B cell (primary cell): Measurements from ENCODE around the gene UPK2. TPM values are rescaled to one million over a fixed set of nuclear protein-coding genes. Genes with fewer than 3 reads are reported as not detected.

Experiments used
- ATAC-seq: fragments of 200-7000 bp; cut with Tn5 transposase; one replicate; pipeline ENCODE4 v1.10.0; 2021; ENCODE audit warnings: low read depth, mild to moderate bottlenecking, moderate number of reproducible peaks, moderate library complexity
- CTCF ChIA-PET: fragments of 350-600 bp; sonication (Branson Sonifier 250); formaldehyde crosslinking; loops from one replicate; lab custom pipeline; 2021; ENCODE audit warnings: antibody characterized with exemption, inconsistent platforms; lab: Charles Lee
- POLR2A ChIA-PET: fragments of 350-600 bp; sonication (Branson Sonifier 250); formaldehyde crosslinking; loops from one replicate; lab custom pipeline; 2021; ENCODE audit warnings: antibody characterized with exemption; lab: Charles Lee
- DNase-seq: peaks from one replicate; pipeline ENCODE4 v3.0.0; 2013
- H2AFZ ChIP-seq: 2 replicates; pipeline ENCODE4 v1.6.1; 2012; ENCODE audit warnings: mild to moderate bottlenecking, low read depth, low read length; ENCODE audit not compliant: insufficient read depth, poor library complexity, severe bottlenecking
- H3K27ac ChIP-seq, 2 donors: 1 replicate in 1 of 2; 2 replicates in 1 of 2; pipeline ENCODE4 v1.5.1; 2012 to 2013; ENCODE audit warnings: low read length in 2 of 2, mild to moderate bottlenecking in 2 of 2, moderate library complexity in 1 of 2
- H3K27me3 ChIP-seq, 4 experiments: fragments of 200-600 bp in 1 of 4; sonication (generic) in 1 of 4; replicated peaks in 1 of 4; 1 replicate in 2 of 4; 2 replicates in 2 of 4; pipeline versions ENCODE4 v1.6.1 to v1.7.0; 2013 to 2016; ENCODE audit warnings: low read length in 3 of 4, mild to moderate bottlenecking in 2 of 4, mixed read lengths in 1 of 4, moderate library complexity in 1 of 4; ENCODE audit not compliant: insufficient read depth in 4 of 4, control insufficient read depth in 3 of 4; ENCODE audit errors: control extremely low read depth in 1 of 4
- H3K36me3 ChIP-seq, 2 experiments: replicated peaks in 1 of 2; 1 replicate in 1 of 2; 2 replicates in 1 of 2; pipeline versions ENCODE4 v1.6.1 to v1.7.1; 2013; ENCODE audit warnings: low read length in 1 of 2; ENCODE audit not compliant: insufficient read depth in 2 of 2, control insufficient read depth in 1 of 2; ENCODE audit errors: control extremely low read depth in 1 of 2, extremely low read depth in 1 of 2
- H3K4me1 ChIP-seq, 2 donors: fragments of 200-600 bp in 1 of 2; sonication (generic) in 1 of 2; 1 replicate in 1 of 2; 2 replicates in 1 of 2; pipeline versions ENCODE4 v1.5.1 to v1.6.1; 2013 to 2017; ENCODE audit warnings: low read length in 2 of 2; ENCODE audit not compliant: control insufficient read depth in 2 of 2, insufficient read depth in 2 of 2
- H3K4me2 ChIP-seq: replicated peaks from 2 replicates; pipeline ENCODE3; 2012; ENCODE audit warnings: mild to moderate bottlenecking, low read depth, low read length; ENCODE audit not compliant: poor library complexity, severe bottlenecking
- H3K4me3 ChIP-seq, 5 experiments: fragments of 200-600 bp in 1 of 5; sonication (generic) in 1 of 5; 1 replicate in 3 of 5; 2 replicates in 2 of 5; pipeline versions ENCODE4 v1.5.1 to v1.7.0; 2011 to 2016; ENCODE audit warnings: low read length in 4 of 5, mild to moderate bottlenecking in 4 of 5, low read depth in 2 of 5, control low read depth in 1 of 5, moderate library complexity in 1 of 5; ENCODE audit not compliant: insufficient read depth in 1 of 5; ENCODE audit errors: control extremely low read depth in 1 of 5, extremely low read depth in 1 of 5
- H3K79me2 ChIP-seq: fragments of 200-600 bp; sonication (generic); one replicate; pipeline ENCODE4 v1.6.0; 2016; ENCODE audit warnings: low read length; ENCODE audit not compliant: control insufficient read depth, insufficient read depth
- H3K9ac ChIP-seq: fragments of 200-600 bp; sonication (generic); 2 replicates; pipeline ENCODE4 v1.6.1; 2017; ENCODE audit warnings: mild to moderate bottlenecking, low read length, moderate library complexity
- H3K9me3 ChIP-seq, 3 donors: one replicate each; pipeline versions ENCODE4 v1.6.1 to v1.7.1; 2013; ENCODE audit warnings: low read length in 2 of 3; ENCODE audit not compliant: control insufficient read depth in 2 of 3, insufficient read depth in 1 of 3; ENCODE audit errors: control extremely low read depth in 1 of 3
- H4K20me1 ChIP-seq: 2 replicates; pipeline ENCODE4 v1.6.0; 2012; ENCODE audit warnings: mild to moderate bottlenecking, low read length; ENCODE audit not compliant: insufficient read depth, control insufficient read depth, poor library complexity, severe bottlenecking
- H3K27ac Mint-ChIP-seq: one replicate; pipeline ENCODE4 v1.8.0; 2021; ENCODE audit warnings: mixed read lengths
- H3K27me3 Mint-ChIP-seq: one replicate; pipeline ENCODE4 v1.8.0; 2021; ENCODE audit warnings: mixed read lengths
- H3K4me1 Mint-ChIP-seq: one replicate; pipeline ENCODE4 v1.8.0; 2021; ENCODE audit warnings: mixed read lengths
- H3K4me3 Mint-ChIP-seq: one replicate; pipeline ENCODE4 v1.8.0; 2021; ENCODE audit warnings: mixed read lengths
- H3K9me3 Mint-ChIP-seq: one replicate; pipeline ENCODE4 v1.8.0; 2022; ENCODE audit warnings: mixed read lengths; ENCODE audit not compliant: insufficient read depth
- CTCF ChIP-seq: fragments of 200-600 bp; IDR thresholded peaks from one replicate; pipeline ENCODE4 v1.8.0; 2022; ENCODE audit warnings: antibody characterized with exemption, mild to moderate bottlenecking
- EZH2 ChIP-seq: IDR thresholded peaks from 2 replicates; pipeline ENCODE4 v1.6.1; 2012; ENCODE audit warnings: borderline replicate concordance, low read depth, mild to moderate bottlenecking, moderate library complexity, low read length; ENCODE audit not compliant: insufficient read depth, poor library complexity, severe bottlenecking
- WGBS: methylation state at CpG from one replicate; pipeline ENCODE4 v1.1.5; 2013; ENCODE audit warnings: missing lambda C conversion rate; ENCODE audit not compliant: insufficient coverage; 5-methylcytosine and 5-hydroxymethylcytosine counted together
- intact Hi-C: fragments of 100-400 bp; cut with micrococcal nuclease; formaldehyde crosslinking; loops from one replicate; pipeline ENCODE4 v1.10.0; 2022
- polyA plus RNA-seq: library from polyadenylated mRNA; depleted of rRNA; stranded (reverse); fragments of >200 nt; gene quantifications from 2 replicates; pipeline ENCODE4 v1.2.3, GENCODE V29; 2012
- total RNA-seq, 2 donors: library from RNA; stranded (reverse); fragments of 120-200 nt in 1 of 2; gene quantifications; 1 replicate in 1 of 2; 2 replicates in 1 of 2; pipeline versions ENCODE4 v1.2.3 to v1.2.4, GENCODE V29; 2013 to 2022

UPK2 gene
- total and polyA plus RNA-seq, 2 donors (not counting 1 experiment from before 2014, with no cell fraction given), result 0.43 TPM; not detected in 1

GRCh38 chr11:118912742-118913410 is 43.2 kb upstream of the UPK2 start:
- Histone ChIP-seq H3K9me3 (no peaks in the 10 kb centered on the region), H3K36me3 (peaks cover 0 to 17% of the 10 kb centered on the region in 2 experiments), H3K27ac (peak overlapping the region; percentile 87 to 94), H3K27me3 (no peaks in the 10 kb centered on the region), H4K20me1 (peaks cover 4% of the 10 kb centered on the region), H3K9ac (peak overlapping the region; percentile 38), H3K4me2 (peak overlapping the region; percentile 79), H3K79me2 (peaks cover 64% of the 10 kb centered on the region), H3K4me1 (peaks cover 75 to 93% of the 10 kb centered on the region in 2 donors), H3K4me3 (peak overlapping the region in 1 of 5 experiments; percentile 19), H2AFZ (no peak overlapping the region)
- Mint-ChIP-seq H3K9me3 (no peaks in the 10 kb centered on the region), H3K27me3 (no peaks in the 10 kb centered on the region), H3K4me3 (peak overlapping the region; percentile 64), H3K27ac (peak overlapping the region; percentile 89), H3K4me1 (peaks cover 74% of the 10 kb centered on the region)
- intact Hi-C loops, result no loop called here
- 22% methylated on average over 12 of the region's 12 CpGs for WGBS
- TF ChIP-seq EZH2 (no peak), CTCF (no peak)
- ATAC-seq (peak; percentile 19), DNase-seq (peak; percentile 66)
- ChIA-PET POLR2A (interaction anchor here (0.5 to 5.4 kb wide), 7 partner anchors 11 to 123 kb away, joined by 4 to 38 read pairs (median 5); partner anchors contain the start of genes BCL9L and DDX6), CTCF (interaction anchor here (0.6 to 15.2 kb wide), 8 partner anchors 14 to 223 kb away, joined by 3 to 288 read pairs (median 5); partner anchors contain the start of genes BCL9L and UPK2)
